Stimulated activated CD8-positive, alpha-beta memory T cell treated with anti-CD3 and anti-CD28 coated beads, Interleukin-2, amount 100 ng/mL, for 1 hour (primary cell): ENCODE measurements around the gene MEF2C.

Experiments used
- DNase-seq, 2 donors: peaks; one replicate each; pipeline ENCODE4 v3.0.0-alpha.2; 2020; ENCODE audit warnings: low read depth in 2 of 2

MEF2C gene

DNA sequence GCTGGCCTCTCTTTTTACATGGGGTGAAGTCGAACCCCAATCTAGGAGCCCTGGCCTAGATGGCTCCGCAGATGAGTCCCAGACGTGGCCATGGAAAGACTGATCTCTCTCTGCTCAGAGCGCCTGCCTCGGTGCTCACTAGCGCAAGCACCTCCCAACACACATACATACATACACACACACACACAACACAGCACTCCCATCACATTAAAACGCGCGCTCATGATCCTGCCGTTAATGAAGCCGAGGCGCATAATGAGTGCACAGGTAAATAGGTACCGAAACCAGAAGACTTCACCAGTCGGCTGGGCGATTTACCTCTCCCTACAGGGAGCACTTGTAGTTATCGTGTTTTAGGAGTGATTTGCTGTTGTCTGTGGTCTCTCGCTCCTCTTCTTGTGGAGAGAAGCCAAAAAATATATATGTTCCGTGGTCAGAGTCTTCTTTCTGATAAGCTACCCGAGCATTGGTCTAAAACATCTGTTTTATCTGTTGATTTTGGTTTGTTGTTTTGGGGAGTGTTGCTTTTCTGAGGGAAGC, 207.7 kb downstream of the MEF2C start:
- DNase-seq: no peak

DNA sequence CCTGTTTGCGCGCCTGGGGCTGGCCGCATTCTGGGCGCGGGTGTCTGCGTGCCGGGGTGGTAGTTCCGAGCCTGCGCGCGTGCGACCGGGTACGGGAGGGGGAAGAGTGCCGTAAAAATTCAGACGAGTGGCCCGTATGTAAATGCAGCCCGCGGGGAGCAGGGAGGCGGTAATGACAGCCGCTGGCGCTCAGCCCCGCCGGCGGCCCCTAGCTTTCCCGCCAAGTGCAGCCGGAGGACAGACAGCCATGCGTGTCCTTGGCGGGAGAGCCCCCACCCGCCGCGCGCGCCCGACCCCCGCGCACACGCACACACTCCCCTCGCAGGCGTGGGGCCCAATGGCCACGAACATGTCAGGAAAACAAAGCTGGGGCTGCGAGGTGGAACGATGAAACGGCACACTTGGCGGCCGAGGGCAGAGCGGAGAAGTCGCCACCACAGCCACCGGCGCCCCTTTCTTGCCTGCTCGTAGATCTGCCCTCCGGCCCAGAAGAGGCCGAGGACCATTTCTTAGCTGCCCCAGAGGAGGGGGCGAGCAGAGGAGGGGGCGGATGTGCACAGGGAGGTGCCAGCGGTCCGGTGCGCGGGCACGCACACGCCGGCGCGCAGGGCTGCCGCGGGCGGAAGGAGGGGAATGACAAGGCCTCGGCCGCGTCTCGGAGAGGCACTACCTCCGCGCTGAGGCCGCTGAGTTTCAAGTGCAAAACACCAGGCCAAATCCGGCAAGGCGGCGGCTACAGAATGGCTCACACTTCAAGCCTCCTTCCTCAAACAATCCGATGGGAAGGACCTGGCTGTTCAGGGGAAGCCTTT, 208.4 kb downstream of the MEF2C start:
- DNase-seq: no peak

- no peak for DNase-seq
Measured at GRCh38 chr5:88673253-88674105, 209.5 kb downstream of the MEF2C start.

- DNase-seq: no peak
Measured at GRCh38 chr5:88672644-88673252, 210.2 kb downstream of the MEF2C start.

DNA sequence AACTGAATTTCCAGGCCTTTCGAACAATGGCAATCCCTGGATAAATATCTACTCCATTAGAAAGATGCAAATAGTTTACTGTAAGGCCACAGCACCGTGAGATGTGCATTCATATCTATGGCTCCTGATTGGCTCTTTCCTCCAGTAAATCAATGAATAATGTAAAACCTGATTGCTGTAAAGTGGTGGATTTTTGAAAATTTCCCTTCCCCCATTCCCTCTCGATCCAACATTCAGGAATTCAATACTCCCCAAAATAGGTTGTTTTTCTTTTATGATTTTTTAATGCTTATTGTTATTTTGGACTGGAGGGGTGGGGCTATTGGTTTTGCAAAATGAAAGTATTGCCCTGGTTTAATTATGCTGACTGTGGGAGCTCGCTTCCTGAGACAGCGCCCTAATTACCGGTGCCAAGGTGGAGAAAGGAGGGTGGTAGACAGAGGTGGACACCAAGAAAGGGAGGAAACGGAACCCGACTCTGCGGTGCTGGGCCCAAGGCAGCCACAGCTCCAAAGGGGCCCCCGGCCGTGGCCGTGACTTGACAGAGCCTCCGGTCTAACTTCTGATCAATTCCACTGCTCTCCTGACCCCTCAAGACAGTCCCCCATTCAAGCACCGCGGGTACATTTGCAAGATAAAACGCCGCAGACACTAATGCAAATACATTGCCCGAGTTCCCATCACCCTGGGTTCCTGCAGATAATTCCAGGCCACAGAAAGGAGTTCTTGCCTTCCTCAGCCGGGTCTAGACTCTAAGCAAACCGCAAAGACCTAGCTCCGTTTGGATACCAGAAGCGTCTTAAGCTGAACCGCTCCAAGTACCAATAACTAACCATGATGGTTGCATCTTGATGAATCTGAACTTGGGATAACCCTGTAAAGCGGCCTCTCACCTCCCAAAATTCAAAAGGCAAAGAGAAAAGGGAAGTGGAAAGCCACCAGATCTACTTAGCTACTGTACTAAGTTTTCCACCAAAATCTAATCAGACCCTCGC, 211.2 kb downstream of the MEF2C start:
- no peak for DNase-seq

DNA sequence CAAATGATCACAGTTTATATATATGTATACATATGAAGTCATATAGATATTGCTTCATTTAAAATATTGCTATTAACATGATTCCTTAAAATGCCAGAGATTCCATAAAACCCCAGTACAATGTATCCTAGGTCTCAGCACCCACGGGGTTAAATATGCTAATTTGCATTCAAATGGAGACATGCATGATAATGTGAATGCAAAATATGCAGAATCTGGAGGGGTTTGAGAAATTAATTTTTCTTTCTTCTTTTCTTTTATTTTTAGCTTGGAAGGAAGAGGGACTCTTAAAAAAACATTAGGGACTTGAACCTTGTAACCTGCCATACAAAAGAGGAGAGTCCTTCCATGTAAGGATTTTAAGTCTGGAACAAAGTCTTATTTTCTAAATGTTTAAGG, 211.9 kb downstream of the MEF2C start:
- DNase-seq: no peak

DNA sequence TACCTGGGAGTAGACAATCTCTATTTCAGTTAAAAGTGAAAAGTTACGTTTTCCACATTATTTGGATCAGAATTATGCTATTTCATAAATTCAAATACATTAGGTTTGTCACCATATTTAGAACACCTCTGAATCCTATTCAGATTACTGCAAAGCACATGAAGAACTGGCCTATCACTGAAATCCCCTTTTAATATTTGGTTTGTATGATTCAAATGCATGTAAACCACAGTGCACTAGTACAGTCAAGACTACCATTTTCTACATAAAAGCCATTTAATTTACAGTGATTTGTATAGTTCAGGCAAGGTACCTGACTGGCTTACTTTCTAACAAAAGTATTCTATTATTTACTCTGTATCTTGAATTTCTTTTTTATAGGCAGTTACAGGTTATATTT, 212.5 kb downstream of the MEF2C start:
- no peak for DNase-seq

GRCh38 chr5:88669371-88670050, 213.5 kb downstream of the MEF2C start:
- no peak for DNase-seq

DNA sequence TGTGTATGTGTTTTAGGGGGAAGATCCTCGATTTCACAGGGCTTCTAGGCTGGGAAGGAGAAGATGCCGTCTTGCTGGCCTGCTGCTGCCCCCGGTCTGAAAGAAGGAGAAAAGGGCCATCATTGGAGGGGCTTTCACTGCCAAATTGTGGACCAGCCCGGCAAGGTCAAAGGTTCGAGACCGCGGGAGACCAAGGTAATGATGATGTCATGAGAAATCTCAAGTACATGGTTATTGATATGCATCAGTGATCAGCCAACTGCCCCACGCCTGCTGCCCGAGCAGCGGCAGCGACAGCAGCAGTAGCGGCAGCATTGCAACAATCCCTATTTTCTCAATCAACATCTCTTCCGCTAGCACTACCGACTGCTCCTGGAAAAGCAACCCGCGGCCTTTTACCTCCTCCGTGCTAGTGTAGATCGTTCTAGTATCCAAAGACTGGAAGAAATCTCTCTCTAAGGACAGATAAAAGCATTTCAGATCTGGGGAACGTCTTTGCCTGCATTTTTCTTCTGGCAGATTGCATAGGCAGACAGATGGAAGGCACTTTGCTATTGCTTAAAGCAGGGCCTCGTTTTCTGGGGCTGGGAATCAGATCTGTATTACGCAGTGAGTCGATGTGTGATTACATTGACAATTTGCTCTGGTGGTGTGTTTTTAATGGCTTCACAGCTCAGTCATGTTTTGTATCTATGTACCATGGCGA, 215.3 kb downstream of the MEF2C start:
- no peak for DNase-seq
